Endothelial cell (in vitro differentiated cells): ENCODE data around the gene MCU. TPM values are rescaled to one million over a fixed set of nuclear protein-coding genes. Genes with fewer than 3 reads are reported as not detected.

Experiments used
- DNase-seq: peaks from one replicate; pipeline ENCODE4 v3.0.0; 2021; ENCODE audit warnings: low spot score
- H3K27ac Mint-ChIP-seq: one replicate; pipeline ENCODE4 v1.8.0; 2021; ENCODE audit warnings: mixed read lengths, inconsistent platforms; ENCODE audit not compliant: unreplicated experiment
- H3K27me3 Mint-ChIP-seq: one replicate; pipeline ENCODE4 v1.8.0; 2021; ENCODE audit warnings: mild to moderate bottlenecking, moderate library complexity, mixed read lengths, inconsistent platforms; ENCODE audit not compliant: unreplicated experiment
- H3K36me3 Mint-ChIP-seq: one replicate; pipeline ENCODE4 v1.8.0; 2021; ENCODE audit warnings: mild to moderate bottlenecking, low read depth, mixed read lengths, inconsistent platforms; ENCODE audit not compliant: unreplicated experiment
- H3K4me1 Mint-ChIP-seq: one replicate; pipeline ENCODE4 v1.8.0; 2021; ENCODE audit warnings: mild to moderate bottlenecking, mixed read lengths, inconsistent platforms; ENCODE audit not compliant: unreplicated experiment
- H3K4me3 Mint-ChIP-seq: one replicate; pipeline ENCODE4 v1.8.0; 2021; ENCODE audit warnings: mild to moderate bottlenecking, mixed read lengths, inconsistent platforms; ENCODE audit not compliant: unreplicated experiment
- H3K9me3 Mint-ChIP-seq: one replicate; pipeline ENCODE4 v1.8.0; 2021; ENCODE audit warnings: mixed read lengths, inconsistent platforms; ENCODE audit not compliant: unreplicated experiment
- total RNA-seq: library from RNA; stranded (reverse); fragmentation: NEBNext Ultra II Directional; extraction: Animal tissue kit (Norgen Biotek cat#: 25700); gene quantifications from one replicate; pipeline ENCODE4 v1.2.1, GENCODE V29; 2021; ENCODE audit not compliant: unreplicated experiment
- TF ChIP-seq, protein P1 (sequence below): fragments of 200-600 bp; sonication (generic); IDR thresholded peaks from one replicate; pipeline ENCODE4 v1.5.0; 2021; ENCODE audit warnings: antibody characterized with exemption; ENCODE audit not compliant: unreplicated experiment

MCU gene
- total RNA-seq, 1 donor from 2014 or later: 39.6 TPM

DNA sequence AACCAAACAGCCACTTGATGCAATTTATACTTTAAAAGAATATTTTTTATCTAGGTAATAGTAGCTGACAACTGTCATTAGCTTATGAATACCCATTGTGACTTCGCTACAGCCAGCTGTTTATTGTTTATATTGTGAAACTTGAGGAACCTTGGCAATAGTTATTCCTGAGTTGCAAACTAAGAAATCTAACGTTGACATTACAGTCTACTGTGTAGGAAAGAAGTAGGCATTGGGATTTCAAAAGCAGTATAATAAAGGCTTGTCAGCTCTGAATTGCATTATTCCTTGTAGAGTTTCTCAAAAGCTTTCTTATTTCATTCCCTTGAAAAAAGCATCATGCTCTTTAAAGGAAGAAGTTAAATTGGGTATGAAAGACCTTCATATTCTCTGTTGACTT, 158.9 kb downstream of the MCU start:
- H3K4me1 Mint-ChIP-seq: no peaks in the 10 kb centered on the region
- H3K36me3 Mint-ChIP-seq: peaks cover 3% of the 10 kb centered on the region
- TF ChIP-seq, protein P1, sequence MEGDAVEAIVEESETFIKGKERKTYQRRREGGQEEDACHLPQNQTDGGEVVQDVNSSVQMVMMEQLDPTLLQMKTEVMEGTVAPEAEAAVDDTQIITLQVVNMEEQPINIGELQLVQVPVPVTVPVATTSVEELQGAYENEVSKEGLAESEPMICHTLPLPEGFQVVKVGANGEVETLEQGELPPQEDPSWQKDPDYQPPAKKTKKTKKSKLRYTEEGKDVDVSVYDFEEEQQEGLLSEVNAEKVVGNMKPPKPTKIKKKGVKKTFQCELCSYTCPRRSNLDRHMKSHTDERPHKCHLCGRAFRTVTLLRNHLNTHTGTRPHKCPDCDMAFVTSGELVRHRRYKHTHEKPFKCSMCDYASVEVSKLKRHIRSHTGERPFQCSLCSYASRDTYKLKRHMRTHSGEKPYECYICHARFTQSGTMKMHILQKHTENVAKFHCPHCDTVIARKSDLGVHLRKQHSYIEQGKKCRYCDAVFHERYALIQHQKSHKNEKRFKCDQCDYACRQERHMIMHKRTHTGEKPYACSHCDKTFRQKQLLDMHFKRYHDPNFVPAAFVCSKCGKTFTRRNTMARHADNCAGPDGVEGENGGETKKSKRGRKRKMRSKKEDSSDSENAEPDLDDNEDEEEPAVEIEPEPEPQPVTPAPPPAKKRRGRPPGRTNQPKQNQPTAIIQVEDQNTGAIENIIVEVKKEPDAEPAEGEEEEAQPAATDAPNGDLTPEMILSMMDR: no peak
- H3K4me3 Mint-ChIP-seq: no peak overlapping the region
- H3K9me3 Mint-ChIP-seq: no peaks in the 10 kb centered on the region
- no peak overlapping the region for H3K27ac Mint-ChIP-seq
- H3K27me3 Mint-ChIP-seq: peaks cover 1% of the 10 kb centered on the region
- no peak for DNase-seq

DNA sequence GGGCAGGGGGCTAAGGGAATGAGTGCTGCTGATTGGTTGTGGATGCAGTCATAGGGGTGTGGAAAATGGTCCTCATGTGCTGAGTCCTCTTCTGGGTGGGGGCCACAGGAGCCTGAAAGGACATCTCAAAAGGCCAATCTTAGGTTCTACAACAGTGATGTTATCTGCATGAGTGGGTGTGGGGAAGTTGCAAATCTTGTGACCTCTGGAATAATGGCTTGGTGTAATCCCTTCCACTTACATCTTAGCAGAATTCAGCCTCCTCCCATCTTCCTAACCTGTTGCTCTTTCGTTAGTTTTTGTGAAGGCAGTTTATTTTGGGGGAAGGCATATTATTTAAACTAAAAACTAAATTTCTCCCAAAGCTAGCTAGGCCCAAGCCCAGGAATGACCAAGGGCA, 159.6 kb downstream of the MCU start:
- Mint-ChIP-seq H3K4me1 (no peaks in the 10 kb centered on the region), H3K9me3 (no peaks in the 10 kb centered on the region), H3K36me3 (peaks cover 3% of the 10 kb centered on the region), H3K27ac (no peak overlapping the region), H3K4me3 (no peak overlapping the region), H3K27me3 (peaks cover 1% of the 10 kb centered on the region)
- no peak for DNase-seq
- TF ChIP-seq, protein P1: no peak

DNA sequence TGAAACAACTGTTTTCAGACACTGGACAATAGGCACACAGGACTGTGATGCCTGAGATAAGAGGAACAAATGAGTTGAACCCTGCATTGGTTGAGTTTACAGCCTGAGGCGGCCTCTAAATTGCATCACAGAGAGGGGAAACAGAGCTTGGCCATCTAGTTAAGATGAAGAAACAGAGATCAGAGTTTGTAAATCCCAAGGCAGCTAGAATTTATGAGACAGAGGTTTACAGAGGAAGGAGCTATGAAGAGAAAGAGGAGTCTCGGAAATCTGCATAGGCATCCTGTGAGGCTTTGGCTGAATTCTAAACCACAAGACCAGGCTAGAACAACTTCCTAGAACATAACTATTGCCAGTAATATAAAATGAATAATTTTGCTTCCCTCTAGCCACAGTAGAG, 160.6 kb downstream of the MCU start:
- no peak for DNase-seq
- H3K27ac Mint-ChIP-seq: no peak overlapping the region
- H3K36me3 Mint-ChIP-seq: peaks cover 3% of the 10 kb centered on the region
- no peaks in the 10 kb centered on the region for H3K4me1 Mint-ChIP-seq
- no peaks in the 10 kb centered on the region for H3K9me3 Mint-ChIP-seq
- no peak overlapping the region for H3K4me3 Mint-ChIP-seq
- peaks cover 1% of the 10 kb centered on the region for H3K27me3 Mint-ChIP-seq
- TF ChIP-seq, protein P1: no peak

DNA sequence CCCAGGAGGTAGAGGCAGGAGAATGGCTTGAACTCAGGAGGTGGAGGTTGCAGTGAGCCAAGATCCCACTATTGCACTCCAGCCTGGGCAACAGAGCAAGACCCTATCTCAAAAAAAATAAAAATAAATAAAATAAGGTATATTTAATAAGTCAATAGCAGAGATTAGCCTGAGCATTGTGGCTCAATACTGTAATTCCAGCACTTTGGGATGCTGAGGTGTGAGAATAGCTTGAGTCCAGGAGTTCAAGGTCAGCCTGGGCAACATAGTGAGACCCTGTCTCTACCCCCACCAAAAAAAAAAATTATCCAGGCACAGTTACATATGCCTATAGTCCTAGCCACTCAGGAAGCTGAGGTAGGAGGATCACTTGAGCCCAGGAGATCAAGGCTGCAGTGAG, 163.2 kb downstream of the MCU start:
- TF ChIP-seq, protein P1: no peak
- no peak overlapping the region for H3K4me3 Mint-ChIP-seq
- no peaks in the 10 kb centered on the region for H3K4me1 Mint-ChIP-seq
- H3K27ac Mint-ChIP-seq: no peak overlapping the region
- DNase-seq: no peak
- no peaks in the 10 kb centered on the region for H3K36me3 Mint-ChIP-seq
- peaks cover 1% of the 10 kb centered on the region for H3K27me3 Mint-ChIP-seq
- H3K9me3 Mint-ChIP-seq: no peaks in the 10 kb centered on the region

DNA sequence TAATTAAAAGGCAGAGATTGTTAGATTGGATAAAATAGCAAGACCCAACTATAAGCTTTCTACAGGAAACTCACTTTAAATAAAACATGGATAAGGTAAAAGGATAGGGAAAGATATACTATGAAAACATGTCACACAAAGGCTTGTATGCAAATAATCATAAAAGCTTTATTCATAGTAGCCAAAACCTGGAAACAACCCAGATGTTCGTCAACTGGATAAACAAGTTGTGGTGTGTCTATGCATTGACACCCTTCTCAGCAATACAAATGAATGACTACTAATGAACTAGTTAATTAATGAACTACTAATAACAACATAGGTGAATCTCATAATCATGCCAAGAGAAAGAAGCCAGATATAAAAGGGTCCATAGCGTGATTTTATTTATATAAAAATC, 163.8 kb downstream of the MCU start:
- Mint-ChIP-seq H3K4me3 (no peak overlapping the region), H3K4me1 (no peaks in the 10 kb centered on the region), H3K9me3 (no peaks in the 10 kb centered on the region), H3K27ac (no peak overlapping the region), H3K36me3 (no peaks in the 10 kb centered on the region), H3K27me3 (peaks cover 1% of the 10 kb centered on the region)
- TF ChIP-seq, protein P1: no peak
- DNase-seq: no peak
